Activated CD8-positive, alpha-beta memory T cell treated with anti-CD3 and anti-CD28 coated beads, Interleukin-2, amount 50 U/mL, for 1 hour (primary cell): Measurements from ENCODE around the gene OR2M3.
"Not testable (repeated sequence)": the region's sequence is repeated elsewhere in the genome, so short reads cannot be mapped to it uniquely, and the experiment has no call there.

Source experiments
- DNase-seq: peaks from one replicate; pipeline ENCODE4 v3.0.0-alpha.2; 2020; ENCODE audit errors: extremely low read depth

Gene OR2M3

GRCh38 chr1:248196965-248197364 lies at the start of gene OR2M3:
OR2M3 (plus strand) TSS chr1:248197265; CDS start chr1:248203068, 5,803 bp downstream.
- no peak for DNase-seq

- DNase-seq: no peak
Observed at GRCh38 chr1:248152056-248152827, 44.8 kb upstream of the OR2M3 start.

- DNase-seq: no peak
Observed at GRCh38 chr1:248155927-248156326, 41.1 kb upstream of the OR2M3 start.

- no peak for DNase-seq
Observed at GRCh38 chr1:248158758-248159157, 38.3 kb upstream of the OR2M3 start.

- DNase-seq: no peak
Observed at GRCh38 chr1:248164031-248164430, 33.0 kb upstream of the OR2M3 start.

GRCh38 chr1:248165186-248165585 lies 31.9 kb upstream of the OR2M3 start:
- no peak for DNase-seq

- no peak for DNase-seq
Observed at GRCh38 chr1:248174521-248174920, 22.5 kb upstream of the OR2M3 start, which contains the start of gene OR2M2. OR2M2 (plus strand) TSS chr1:248174821; CDS start chr1:248179986, 5,165 bp downstream.

GRCh38 chr1:248183996-248184395 lies 13.1 kb upstream of the OR2M3 start:
- DNase-seq: no peak

- DNase-seq: no peak
Observed at GRCh38 chr1:248187363-248187762, 9.7 kb upstream of the OR2M3 start.

- no peak for DNase-seq
Observed at GRCh38 chr1:248189026-248189425, 8.0 kb upstream of the OR2M3 start.

- DNase-seq: no peak
Observed at GRCh38 chr1:248194117-248194516, 2.9 kb upstream of the OR2M3 start.

- DNase-seq: no peak
Observed at GRCh38 chr1:248215880-248216279, 18.8 kb downstream of the OR2M3 start.

GRCh38 chr1:248225537-248225936 lies 28.5 kb downstream of the OR2M3 start:
- DNase-seq: no peak

GRCh38 chr1:248229360-248229908 lies 32.4 kb downstream of the OR2M3 start:
- no peak for DNase-seq

- no peak for DNase-seq
Observed at GRCh38 chr1:248231117-248231516, 34.1 kb downstream of the OR2M3 start, which contains the start of gene OR2M4. OR2M4 (plus strand) TSS chr1:248231417; CDS start chr1:248238929, 7,512 bp downstream.

GRCh38 chr1:248239478-248239877 lies 42.4 kb downstream of the OR2M3 start:
- no peak for DNase-seq

- no peak for DNase-seq
Observed at GRCh38 chr1:248243204-248243603, 46.1 kb downstream of the OR2M3 start.

- not testable (repeated sequence) for DNase-seq
Observed at GRCh38 chr1:248259309-248259708, 62.2 kb downstream of the OR2M3 start.
